K562 (cell line): ENCODE measurements around the gene GRIN2D. TPM values are rescaled to one million over a fixed set of nuclear protein-coding genes. Genes with fewer than 3 reads are reported as not detected.

Experiments
- ARID2 ChIP-seq: fragments of 450-650 bp; IDR thresholded peaks from 2 replicates; pipeline ENCODE4 v1.6.1; 2017; ENCODE audit warnings: antibody characterized with exemption, mild to moderate bottlenecking
- ATF1 ChIP-seq, 2 experiments: fragments of 450-650 bp in 1 of 2; IDR thresholded peaks; 2 replicates each; pipeline ENCODE4 v1.6.1; 2016; ENCODE audit warnings: missing compliant biosample characterization in 1 of 2, missing genetic modification characterization in 1 of 2
- BACH1 ChIP-seq: fragments of 200-800 bp; sonication (Bioruptor generic); IDR thresholded peaks from 2 replicates; pipeline ENCODE4 v1.6.1; 2016; ENCODE audit warnings: missing genetic modification characterization, missing compliant biosample characterization
- BCL6 ChIP-seq: fragments of 250-450 bp; sonication (Bioruptor Pico); IDR thresholded peaks from 2 replicates; pipeline ENCODE4 v1.4.0; 2020
- FOXJ3 ChIP-seq: sonication (generic); formaldehyde crosslinking; IDR thresholded peaks from 2 replicates; pipeline ENCODE4 v1.4.0; 2020; ENCODE audit warnings: mild to moderate bottlenecking, missing genetic modification reagents
- GABPB1 ChIP-seq: sonication (generic); formaldehyde crosslinking; IDR thresholded peaks from 2 replicates; pipeline ENCODE4 v1.8.0; 2022; ENCODE audit warnings: mild to moderate bottlenecking, missing genetic modification reagents
- GATAD2A ChIP-seq: fragments of 450-650 bp; IDR thresholded peaks from 2 replicates; pipeline ENCODE4 v1.6.1; 2017
- HMG20B ChIP-seq: fragments of 250-450 bp; sonication (Bioruptor Pico); IDR thresholded peaks from 2 replicates; pipeline ENCODE4 v1.5.0; 2021; ENCODE audit warnings: mild to moderate bottlenecking
- ILK ChIP-seq: fragments of 450-650 bp; IDR thresholded peaks from 2 replicates; pipeline ENCODE4 v1.6.1; 2016; ENCODE audit warnings: missing genetic modification characterization, low read depth, mild to moderate bottlenecking, missing compliant biosample characterization, moderate library complexity, borderline replicate concordance
- SIX5 ChIP-seq, 2 experiments: IDR thresholded peaks; 2 replicates each; pipeline ENCODE4 v1.6.1; 2011; ENCODE audit warnings: low read length in 2 of 2, borderline replicate concordance in 1 of 2, low read depth in 1 of 2, mild to moderate bottlenecking in 1 of 2, moderate library complexity in 1 of 2; ENCODE audit not compliant: insufficient read depth in 1 of 2
- SREBF1 ChIP-seq: fragments of 150-350 bp; IDR thresholded peaks from 2 replicates; pipeline ENCODE4 v1.6.1; 2014; ENCODE audit warnings: antibody characterized with exemption, low read depth, low read length, borderline replicate concordance
- TEAD2 ChIP-seq: fragments of 450-650 bp; IDR thresholded peaks from 2 replicates; pipeline ENCODE4 v1.6.1; 2016; ENCODE audit warnings: missing genetic modification characterization, control low read depth, missing compliant biosample characterization
- TFAM ChIP-seq: fragments of 250-450 bp; sonication (Bioruptor Pico); conservative IDR thresholded peaks from 2 replicates; pipeline ENCODE4 v1.5.0; 2021; ENCODE audit warnings: mild to moderate bottlenecking, moderate library complexity
- ZFPM2 ChIP-seq: fragments of 250-450 bp; sonication (Bioruptor Pico); IDR thresholded peaks from 2 replicates; pipeline ENCODE4 v1.5.1; 2022; ENCODE audit warnings: mild to moderate bottlenecking
- ZNF12 ChIP-seq: sonication (generic); formaldehyde crosslinking; IDR thresholded peaks from 2 replicates; pipeline ENCODE4 v1.4.0; 2020; ENCODE audit warnings: mild to moderate bottlenecking, missing genetic modification reagents
- ZNF197 ChIP-seq: fragments of 200-800 bp; sonication (Bioruptor generic); IDR thresholded peaks from 2 replicates; pipeline ENCODE4 v1.6.1; 2016; ENCODE audit warnings: low read depth, missing genetic modification characterization, missing compliant biosample characterization
- ZNF76 ChIP-seq: fragments of 250-450 bp; sonication (Bioruptor Pico); IDR thresholded peaks from 2 replicates; pipeline ENCODE4 v1.4.0; 2020; ENCODE audit warnings: mild to moderate bottlenecking, moderate library complexity, borderline replicate concordance
- polyA plus RNA-seq, 8 experiments: library from polyadenylated mRNA; depleted of rRNA in 4 of 8; stranded (reverse) in 5 of 8; unstranded in 3 of 8; fragments of >200 nt; fragmentation: Nextera tagmentation in 2 of 8; fragmentation: Illumina TruSeq in 1 of 8; extraction: Ambion mirVana in 2 of 8; extraction: Trizol in 1 of 8; gene quantifications; 2 replicates each; pipeline versions ENCODE4 v1.2.1 to v1.2.3, GENCODE V29; 2011 to 2014; ENCODE audit warnings: inconsistent platforms in 1 of 8, missing spikeins in 1 of 8
- total RNA-seq, 7 experiments: library from RNA; depleted of rRNA in 6 of 7; stranded (reverse); fragments of >200 nt in 6 of 7; fragmentation: Illumina TruSeq in 2 of 7; extraction: Trizol in 2 of 7; gene quantifications; 2 replicates each; pipeline versions ENCODE4 v1.2.1 to v1.2.3, GENCODE V29; 2011 to 2021; ENCODE audit warnings: low replicate concordance in 1 of 7
- TF ChIP-seq, protein P1 (sequence below): sonication (generic); formaldehyde crosslinking; IDR thresholded peaks from 2 replicates; pipeline ENCODE4 v1.8.0; 2022; ENCODE audit warnings: mild to moderate bottlenecking, low read depth, missing genetic modification reagents
- TF ChIP-seq, protein P2 (sequence below), 2 experiments: IDR thresholded peaks; 2 replicates each; pipeline ENCODE4 v1.6.1; 2011; ENCODE audit warnings: borderline replicate concordance in 1 of 2, control low read depth in 1 of 2, low read depth in 1 of 2, low read length in 1 of 2, mild to moderate bottlenecking in 1 of 2, mixed read lengths in 1 of 2, moderate library complexity in 1 of 2; ENCODE audit not compliant: insufficient read depth in 1 of 2, insufficient read length in 1 of 2, poor library complexity in 1 of 2, severe bottlenecking in 1 of 2; ENCODE audit errors: extremely low read depth in 1 of 2
- TF ChIP-seq, protein P3 (sequence below): fragments of 250-450 bp; sonication (Bioruptor Pico); IDR thresholded peaks from 2 replicates; pipeline ENCODE4 v1.4.0; 2020; ENCODE audit warnings: mild to moderate bottlenecking
- TF ChIP-seq, protein P4 (sequence below): fragments of 250-450 bp; sonication (Bioruptor Pico); IDR thresholded peaks from 2 replicates; pipeline ENCODE4 v1.6.1; 2021; ENCODE audit warnings: mild to moderate bottlenecking
- TF ChIP-seq, protein P5 (sequence below): fragments of 450-650 bp; formaldehyde crosslinking; IDR thresholded peaks from 2 replicates; pipeline ENCODE4 v1.4.0; 2022; ENCODE audit warnings: mild to moderate bottlenecking, moderate library complexity

GRIN2D gene
- total and polyA plus RNA-seq, 9 of the 15 experiments (the other 6 are each of a cell fraction or from before 2014, with no cell fraction given) = 0.32 to 31.5 (median 1.8) TPM

DNA sequence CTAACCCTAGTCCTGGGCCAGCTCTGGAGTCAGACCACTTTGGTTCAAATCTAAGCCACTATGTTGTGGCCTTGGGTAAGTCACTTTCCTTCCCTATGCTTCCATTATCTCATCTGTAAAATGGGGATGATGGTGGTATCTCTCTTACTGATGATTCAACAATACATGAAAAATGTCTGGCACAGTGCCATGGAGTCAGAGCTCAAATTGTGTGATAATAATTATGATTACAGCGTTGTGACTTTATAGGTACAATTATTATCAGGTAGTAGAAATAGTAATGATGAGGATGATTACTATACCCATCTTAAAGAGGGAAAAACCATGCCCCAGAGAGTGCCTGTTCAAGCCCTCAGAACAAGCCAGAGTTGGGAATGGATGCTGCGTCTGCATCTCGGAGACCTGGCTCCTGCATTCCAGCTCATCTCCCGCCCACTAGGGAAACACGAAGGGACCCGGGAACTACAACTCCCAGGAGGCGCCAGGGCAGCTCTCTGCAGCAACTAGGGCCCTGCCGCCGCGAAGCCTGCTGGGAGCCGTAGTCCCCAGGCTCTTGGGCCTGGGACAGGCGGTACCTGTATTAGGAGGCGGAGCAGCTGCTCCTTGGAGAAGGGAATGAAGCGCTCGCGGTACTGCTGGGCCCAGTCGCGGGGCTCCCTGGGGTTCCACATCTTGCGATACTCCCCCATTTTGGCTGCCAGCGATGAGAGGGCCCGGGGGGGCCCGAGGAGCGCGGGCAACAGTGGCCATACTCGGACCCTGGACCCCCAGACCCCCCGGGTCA lies 30.6 kb upstream of the GRIN2D start (continued):
- TF ChIP-seq SIX5 (IDR thresholded peaks at IDR 0.05; ENCODE audit: borderline replicate concordance in 1 of 2, insufficient read depth in 1 of 2, low read depth in 1 of 2, low read length in 2 of 2) (peak; percentile 96 to 98), ILK (tag) (no peak), SREBF1 (0 out of 2 replicates have a peak, but pooled peaks have one; percentile 53), BACH1 (tag) (peak; percentile 85; the same call in 1 of the 2 replicates), ZNF76 (CRISPR knock-in tag) (0 out of 2 replicates have a peak, but pooled peaks have one; percentile 78), GABPB1 (CRISPR knock-in tag) (peak; percentile 46; the same call in 1 of the 2 replicates), ARID2 (no peak), ATF1 (CRISPR knock-in tag; IDR thresholded peaks at IDR 0.05) (no peak), ATF1 (tag; IDR thresholded peaks at IDR 0.05) (0 out of 2 replicates have a peak, but pooled peaks have one; percentile 7), ZFPM2 (no peak), TEAD2 (peak; percentile 94), HMG20B (no peak), ZNF197 (CRISPR knock-in tag) (peak; percentile 98), FOXJ3 (CRISPR knock-in tag) (no peak), BCL6 (peak; percentile 67; the same call in 1 of the 2 replicates), ZNF12 (CRISPR knock-in tag) (peak; percentile 75; the same call in 1 of the 2 replicates), GATAD2A (no peak), TFAM (CRISPR knock-in tag) (no peak)
- TF ChIP-seq, protein P1, sequence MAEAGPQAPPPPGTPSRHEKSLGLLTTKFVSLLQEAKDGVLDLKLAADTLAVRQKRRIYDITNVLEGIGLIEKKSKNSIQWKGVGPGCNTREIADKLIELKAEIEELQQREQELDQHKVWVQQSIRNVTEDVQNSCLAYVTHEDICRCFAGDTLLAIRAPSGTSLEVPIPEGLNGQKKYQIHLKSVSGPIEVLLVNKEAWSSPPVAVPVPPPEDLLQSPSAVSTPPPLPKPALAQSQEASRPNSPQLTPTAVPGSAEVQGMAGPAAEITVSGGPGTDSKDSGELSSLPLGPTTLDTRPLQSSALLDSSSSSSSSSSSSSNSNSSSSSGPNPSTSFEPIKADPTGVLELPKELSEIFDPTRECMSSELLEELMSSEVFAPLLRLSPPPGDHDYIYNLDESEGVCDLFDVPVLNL (CRISPR knock-in tag) = 0 out of 2 replicates have a peak, but pooled peaks have one; percentile 6
- TF ChIP-seq, protein P2, sequence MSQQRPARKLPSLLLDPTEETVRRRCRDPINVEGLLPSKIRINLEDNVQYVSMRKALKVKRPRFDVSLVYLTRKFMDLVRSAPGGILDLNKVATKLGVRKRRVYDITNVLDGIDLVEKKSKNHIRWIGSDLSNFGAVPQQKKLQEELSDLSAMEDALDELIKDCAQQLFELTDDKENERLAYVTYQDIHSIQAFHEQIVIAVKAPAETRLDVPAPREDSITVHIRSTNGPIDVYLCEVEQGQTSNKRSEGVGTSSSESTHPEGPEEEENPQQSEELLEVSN (IDR thresholded peaks at IDR 0.05; ENCODE audit: borderline replicate concordance in 1 of 2, extremely low read depth in 1 of 2, insufficient read depth in 1 of 2, insufficient read length in 1 of 2, low read depth in 1 of 2, low read length in 1 of 2, poor library complexity in 1 of 2, severe bottlenecking in 1 of 2) = peak in 1 of 2 experiments; percentile 38
- TF ChIP-seq, protein P3, sequence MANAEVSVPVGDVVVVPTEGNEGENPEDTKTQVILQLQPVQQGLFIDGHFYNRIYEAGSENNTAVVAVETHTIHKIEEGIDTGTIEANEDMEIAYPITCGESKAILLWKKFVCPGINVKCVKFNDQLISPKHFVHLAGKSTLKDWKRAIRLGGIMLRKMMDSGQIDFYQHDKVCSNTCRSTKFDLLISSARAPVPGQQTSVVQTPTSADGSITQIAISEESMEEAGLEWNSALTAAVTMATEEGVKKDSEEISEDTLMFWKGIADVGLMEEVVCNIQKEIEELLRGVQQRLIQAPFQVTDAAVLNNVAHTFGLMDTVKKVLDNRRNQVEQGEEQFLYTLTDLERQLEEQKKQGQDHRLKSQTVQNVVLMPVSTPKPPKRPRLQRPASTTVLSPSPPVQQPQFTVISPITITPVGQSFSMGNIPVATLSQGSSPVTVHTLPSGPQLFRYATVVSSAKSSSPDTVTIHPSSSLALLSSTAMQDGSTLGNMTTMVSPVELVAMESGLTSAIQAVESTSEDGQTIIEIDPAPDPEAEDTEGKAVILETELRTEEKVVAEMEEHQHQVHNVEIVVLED (CRISPR knock-in tag) = peak; percentile 57; the same call in 1 of the 2 replicates
- TF ChIP-seq, protein P4, sequence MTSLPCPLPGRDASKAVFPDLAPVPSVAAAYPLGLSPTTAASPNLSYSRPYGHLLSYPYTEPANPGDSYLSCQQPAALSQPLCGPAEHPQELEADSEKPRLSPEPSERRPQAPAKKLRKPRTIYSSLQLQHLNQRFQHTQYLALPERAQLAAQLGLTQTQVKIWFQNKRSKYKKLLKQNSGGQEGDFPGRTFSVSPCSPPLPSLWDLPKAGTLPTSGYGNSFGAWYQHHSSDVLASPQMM (CRISPR knock-in tag) = no peak
- TF ChIP-seq, protein P5, sequence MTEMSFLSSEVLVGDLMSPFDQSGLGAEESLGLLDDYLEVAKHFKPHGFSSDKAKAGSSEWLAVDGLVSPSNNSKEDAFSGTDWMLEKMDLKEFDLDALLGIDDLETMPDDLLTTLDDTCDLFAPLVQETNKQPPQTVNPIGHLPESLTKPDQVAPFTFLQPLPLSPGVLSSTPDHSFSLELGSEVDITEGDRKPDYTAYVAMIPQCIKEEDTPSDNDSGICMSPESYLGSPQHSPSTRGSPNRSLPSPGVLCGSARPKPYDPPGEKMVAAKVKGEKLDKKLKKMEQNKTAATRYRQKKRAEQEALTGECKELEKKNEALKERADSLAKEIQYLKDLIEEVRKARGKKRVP (CRISPR knock-in tag) = peak; percentile 58; the same call in 1 of the 2 replicates
